Central memory CD8-positive, alpha-beta T cell (primary cell): ENCODE data around the gene ELMOD1.

Source experiments
- ATAC-seq: fragments of 150-1000 bp; cut with Tn5 transposase; replicated peaks from 2 replicates; pipeline ENCODE4 v1.10.0; 2022; ENCODE audit warnings: mild to moderate bottlenecking, moderate FRiP score, moderate number of reproducible peaks; ENCODE audit not compliant: poor library complexity, severe bottlenecking; ENCODE audit errors: extremely low read depth
- DNase-seq, 2 donors: peaks; one replicate each; pipeline ENCODE4 v3.0.0; 2021; ENCODE audit warnings: low spot score in 2 of 2
- H3K27ac Mint-ChIP-seq: one replicate; pipeline ENCODE4 v1.8.0; 2022; ENCODE audit warnings: low read depth, mild to moderate bottlenecking, moderate library complexity, mixed read lengths
- H3K27me3 Mint-ChIP-seq: one replicate; pipeline ENCODE4 v1.8.0; 2022; ENCODE audit warnings: mixed read lengths
- H3K36me3 Mint-ChIP-seq: one replicate; pipeline ENCODE4 v1.8.0; 2022; ENCODE audit warnings: mild to moderate bottlenecking, moderate library complexity, mixed read lengths; ENCODE audit not compliant: insufficient read depth
- H3K4me1 Mint-ChIP-seq: one replicate; pipeline ENCODE4 v1.8.0; 2022; ENCODE audit warnings: mixed read lengths
- H3K4me3 Mint-ChIP-seq: one replicate; pipeline ENCODE4 v1.8.0; 2022; ENCODE audit warnings: mild to moderate bottlenecking, moderate library complexity, mixed read lengths
- H3K9me3 Mint-ChIP-seq: one replicate; pipeline ENCODE4 v1.8.0; 2022; ENCODE audit warnings: mixed read lengths

The ELMOD1 gene

DNA sequence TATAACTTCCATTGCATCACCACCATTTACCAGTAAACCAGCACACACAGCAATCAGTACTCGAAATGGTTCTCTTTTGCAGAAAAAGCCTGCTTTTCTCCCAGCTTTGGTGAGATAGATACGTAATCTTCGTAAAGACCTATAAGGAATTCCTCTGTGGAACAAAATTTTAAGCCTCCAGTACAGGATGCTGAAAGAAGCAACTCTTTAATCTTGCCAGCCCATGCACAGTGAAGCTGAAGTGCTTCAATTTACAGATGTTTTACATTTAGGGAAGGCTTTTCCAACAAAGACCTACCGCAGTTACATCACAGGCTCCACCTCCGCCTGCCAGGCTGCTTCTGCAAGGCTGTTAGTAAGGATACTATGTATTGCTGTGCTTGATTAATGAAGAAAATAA lies 1.9 kb downstream of the ELMOD1 start:
- DNase-seq (no peak), ATAC-seq (no peak)
- H3K27ac Mint-ChIP-seq: no peak overlapping the region
- H3K36me3 Mint-ChIP-seq: peaks cover 13% of the 10 kb centered on the region
- peaks cover 84% of the 10 kb centered on the region for H3K27me3 Mint-ChIP-seq
- peaks cover 23% of the 10 kb centered on the region for H3K4me1 Mint-ChIP-seq
- no peak overlapping the region for H3K4me3 Mint-ChIP-seq
- no peaks in the 10 kb centered on the region for H3K9me3 Mint-ChIP-seq

GRCh38 chr11:107593951-107594350 lies 3.0 kb downstream of the ELMOD1 start:
- DNase-seq (no peak), ATAC-seq (no peak)
- Mint-ChIP-seq H3K9me3 (no peaks in the 10 kb centered on the region), H3K27me3 (peaks cover 81% of the 10 kb centered on the region), H3K36me3 (peaks cover 13% of the 10 kb centered on the region), H3K27ac (no peak overlapping the region), H3K4me3 (no peak overlapping the region), H3K4me1 (peaks cover 23% of the 10 kb centered on the region)

DNA sequence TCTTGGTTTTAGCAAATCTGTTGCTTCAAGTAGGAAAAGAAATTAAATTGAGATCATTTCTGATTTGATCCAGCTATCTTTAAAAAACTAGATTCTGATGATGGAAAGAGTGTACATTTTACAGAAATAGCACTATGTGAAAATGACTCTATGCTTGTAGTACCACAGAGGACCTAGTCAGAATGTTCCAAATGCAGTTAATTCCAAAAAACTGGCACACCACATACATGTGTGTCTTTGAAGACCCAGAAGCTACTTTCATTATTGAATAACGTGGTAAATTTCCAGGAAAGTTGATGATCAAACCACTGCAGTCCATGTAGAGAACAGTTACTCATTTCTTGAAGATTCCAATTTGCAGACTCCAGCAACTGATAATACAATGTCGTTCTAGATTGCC lies 3.8 kb downstream of the ELMOD1 start:
- Mint-ChIP-seq H3K27me3 (peaks cover 78% of the 10 kb centered on the region), H3K27ac (no peak overlapping the region), H3K9me3 (no peaks in the 10 kb centered on the region), H3K4me3 (no peak overlapping the region), H3K36me3 (peaks cover 12% of the 10 kb centered on the region), H3K4me1 (peaks cover 23% of the 10 kb centered on the region)
- ATAC-seq: no peak
- DNase-seq: no peak

DNA sequence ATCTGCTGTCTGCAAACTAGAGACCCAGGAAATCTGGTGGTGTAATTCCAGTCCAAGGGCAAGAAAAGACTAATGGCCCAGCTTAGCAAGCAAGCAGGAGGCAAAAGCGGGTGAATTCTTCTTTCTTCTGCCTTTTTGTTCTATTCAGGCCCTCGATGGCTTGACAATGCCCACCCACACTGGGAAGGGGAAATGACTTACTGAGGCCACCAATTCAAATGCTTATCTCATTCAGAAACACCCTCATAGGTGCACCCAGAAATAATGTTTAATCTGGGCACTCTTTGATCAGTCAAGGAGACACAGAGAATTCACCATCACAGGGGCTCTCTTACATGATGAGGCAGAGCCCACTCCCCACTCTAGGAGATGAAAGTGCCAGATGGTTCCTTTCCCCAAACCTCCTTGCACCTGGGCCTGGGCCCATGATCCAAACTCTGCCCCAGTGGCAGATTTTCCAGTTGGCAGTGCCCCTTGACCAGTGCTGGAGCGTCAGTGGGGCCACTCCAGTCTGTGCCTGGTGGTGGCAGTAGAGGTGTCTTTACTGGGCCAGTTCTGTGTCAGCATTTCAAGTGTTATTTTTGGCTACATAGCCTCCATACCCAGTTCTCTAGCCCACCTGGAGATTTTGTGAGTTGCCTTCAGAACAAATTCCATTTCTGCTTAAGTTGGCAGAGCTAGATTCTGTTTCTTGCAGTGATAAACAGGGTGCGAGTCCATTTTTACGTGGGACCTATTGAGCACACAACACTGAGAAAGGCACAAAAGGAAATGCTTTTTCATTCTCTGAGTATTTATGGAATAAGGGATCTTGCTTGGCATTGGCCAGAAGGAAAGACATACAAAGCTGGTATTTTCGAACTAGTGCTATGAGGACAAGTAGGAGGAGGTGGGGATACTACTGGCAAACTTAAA lies 7.5 kb downstream of the ELMOD1 start:
- Mint-ChIP-seq H3K9me3 (no peaks in the 10 kb centered on the region), H3K27me3 (peaks cover 58% of the 10 kb centered on the region), H3K27ac (no peak overlapping the region), H3K36me3 (no peaks in the 10 kb centered on the region), H3K4me3 (no peak overlapping the region), H3K4me1 (no peaks in the 10 kb centered on the region)
- DNase-seq (no peak), ATAC-seq (no peak)

- no peaks in the 10 kb centered on the region for H3K4me1 Mint-ChIP-seq
- H3K36me3 Mint-ChIP-seq: no peaks in the 10 kb centered on the region
- H3K4me3 Mint-ChIP-seq: no peak overlapping the region
- peaks cover 76% of the 10 kb centered on the region for H3K27me3 Mint-ChIP-seq
- no peaks in the 10 kb centered on the region for H3K9me3 Mint-ChIP-seq
- no peak overlapping the region for H3K27ac Mint-ChIP-seq
- DNase-seq: no peak
- no peak for ATAC-seq
Observed at GRCh38 chr11:107605061-107606006, 14.4 kb downstream of the ELMOD1 start.

- DNase-seq (no peak), ATAC-seq (no peak)
- H3K27ac Mint-ChIP-seq: no peak overlapping the region
Observed at GRCh38 chr11:107606141-107606540, 15.2 kb downstream of the ELMOD1 start.

GRCh38 chr11:107608809-107609208 lies 17.9 kb downstream of the ELMOD1 start:
- Mint-ChIP-seq H3K36me3 (no peaks in the 10 kb centered on the region), H3K4me1 (no peaks in the 10 kb centered on the region), H3K9me3 (no peaks in the 10 kb centered on the region), H3K27me3 (peaks cover 67% of the 10 kb centered on the region), H3K27ac (no peak overlapping the region), H3K4me3 (no peak overlapping the region)
- DNase-seq: no peak
- no peak for ATAC-seq

More at GRCh38 chr11:107606141-107606540, 15.2 kb downstream of the ELMOD1 start:
- Mint-ChIP-seq H3K4me3 (no peak overlapping the region), H3K4me1 (no peaks in the 10 kb centered on the region), H3K27me3 (peaks cover 84% of the 10 kb centered on the region), H3K9me3 (no peaks in the 10 kb centered on the region), H3K36me3 (no peaks in the 10 kb centered on the region)

- Mint-ChIP-seq H3K4me1 (no peaks in the 10 kb centered on the region), H3K4me3 (no peak overlapping the region), H3K36me3 (no peaks in the 10 kb centered on the region), H3K27me3 (peaks cover 60% of the 10 kb centered on the region), H3K27ac (no peak overlapping the region), H3K9me3 (no peaks in the 10 kb centered on the region)
- DNase-seq (no peak), ATAC-seq (no peak)
Observed at GRCh38 chr11:107609400-107610218, 18.7 kb downstream of the ELMOD1 start.

DNA sequence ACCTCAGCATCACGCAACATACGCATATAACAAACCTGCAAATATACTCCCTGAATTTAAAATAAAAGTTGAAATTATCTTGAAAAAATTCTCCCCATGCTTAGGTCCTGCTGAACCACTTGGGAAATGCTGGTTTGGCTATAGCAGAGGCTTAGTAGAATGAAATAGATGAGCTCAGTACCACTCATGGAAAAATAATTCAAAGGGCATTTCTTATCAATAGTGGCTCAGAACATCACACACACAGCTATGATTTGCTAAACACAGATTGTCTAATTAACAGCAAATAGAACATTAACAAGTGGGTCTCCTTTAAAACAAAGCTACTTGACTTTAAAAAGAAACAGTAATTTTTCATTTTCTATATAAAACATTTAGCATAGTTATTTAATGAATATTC lies 21.5 kb downstream of the ELMOD1 start:
- H3K27me3 Mint-ChIP-seq: peaks cover 46% of the 10 kb centered on the region
- H3K4me3 Mint-ChIP-seq: no peak overlapping the region
- H3K9me3 Mint-ChIP-seq: no peaks in the 10 kb centered on the region
- no peaks in the 10 kb centered on the region for H3K4me1 Mint-ChIP-seq
- H3K36me3 Mint-ChIP-seq: no peaks in the 10 kb centered on the region
- no peak for ATAC-seq
- no peak for DNase-seq
- H3K27ac Mint-ChIP-seq: no peak overlapping the region

DNA sequence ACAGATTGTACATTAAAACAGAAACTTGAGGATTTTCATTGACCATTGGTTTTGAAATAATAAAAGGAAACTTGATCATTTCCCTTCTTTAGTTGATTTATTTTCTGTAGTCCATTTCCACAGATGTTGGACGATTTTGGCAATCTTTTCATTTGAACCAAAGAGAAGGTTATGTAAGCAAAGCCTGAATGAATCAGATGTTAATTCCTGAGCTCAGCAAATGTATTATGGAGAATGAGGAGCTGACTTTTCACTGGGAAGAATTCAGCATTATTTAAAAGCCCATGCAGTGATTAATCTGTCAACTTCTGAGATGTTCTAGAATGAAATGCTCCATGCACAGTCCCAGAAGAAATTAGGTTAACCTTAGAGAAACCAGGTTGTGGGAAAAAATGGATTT lies 29.0 kb downstream of the ELMOD1 start:
- H3K36me3 Mint-ChIP-seq: no peaks in the 10 kb centered on the region
- H3K4me3 Mint-ChIP-seq: no peak overlapping the region
- no peaks in the 10 kb centered on the region for H3K9me3 Mint-ChIP-seq
- H3K27me3 Mint-ChIP-seq: peaks cover 67% of the 10 kb centered on the region
- ATAC-seq: no peak
- no peaks in the 10 kb centered on the region for H3K4me1 Mint-ChIP-seq
- DNase-seq: no peak
- no peak overlapping the region for H3K27ac Mint-ChIP-seq

- no peak for ATAC-seq
- Mint-ChIP-seq H3K27ac (no peak overlapping the region), H3K36me3 (no peaks in the 10 kb centered on the region), H3K9me3 (no peaks in the 10 kb centered on the region), H3K27me3 (peaks cover 78% of the 10 kb centered on the region), H3K4me1 (no peaks in the 10 kb centered on the region), H3K4me3 (no peak overlapping the region)
- DNase-seq: no peak
Observed at GRCh38 chr11:107621081-107621480, 30.1 kb downstream of the ELMOD1 start.

DNA sequence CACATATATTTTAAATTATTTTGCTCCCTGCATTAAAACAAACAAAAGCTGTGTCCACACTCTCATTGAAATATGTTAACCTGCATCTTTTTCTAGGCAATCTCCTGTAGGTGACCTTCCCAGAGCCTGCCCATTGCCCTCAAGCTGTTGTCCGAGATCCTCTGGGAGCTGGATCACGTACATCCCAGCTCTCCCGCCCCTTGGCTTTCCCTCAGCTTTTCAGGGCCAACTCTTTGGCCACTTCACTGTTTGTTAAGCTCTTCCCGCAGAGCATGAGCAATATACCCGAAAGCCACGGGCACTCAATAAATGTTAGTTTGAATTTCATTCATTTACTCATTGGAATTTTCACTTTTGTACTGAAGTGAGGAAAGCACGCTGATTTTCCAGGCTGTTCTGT lies 32.2 kb downstream of the ELMOD1 start:
- no peak overlapping the region for H3K4me3 Mint-ChIP-seq
- H3K9me3 Mint-ChIP-seq: no peaks in the 10 kb centered on the region
- H3K27ac Mint-ChIP-seq: no peak overlapping the region
- DNase-seq: no peak
- H3K27me3 Mint-ChIP-seq: peaks cover 86% of the 10 kb centered on the region
- ATAC-seq: no peak
- no peaks in the 10 kb centered on the region for H3K4me1 Mint-ChIP-seq
- no peaks in the 10 kb centered on the region for H3K36me3 Mint-ChIP-seq
